Keratinocyte (primary cell): Measurements from ENCODE around the gene MED26.

Experiments
- EZH2 ChIP-seq: IDR thresholded peaks from one replicate; pipeline ENCODE4 v1.6.1; 2012; ENCODE audit warnings: inconsistent platforms, mild to moderate bottlenecking, low read length, moderate library complexity
- TF ChIP-seq, protein P1 (sequence below), 3 experiments: IDR thresholded peaks in 1 of 3; conservative IDR thresholded peaks in 1 of 3; optimal IDR thresholded peaks in 1 of 3; 2 replicates in 2 of 3; 3 replicates in 1 of 3; pipeline versions ENCODE3 to v1.5.1; 2011; ENCODE audit warnings: low read length in 3 of 3, mild to moderate bottlenecking in 3 of 3, moderate library complexity in 2 of 3, control low read depth in 1 of 3, inconsistent platforms in 1 of 3; ENCODE audit not compliant: insufficient read depth in 2 of 3; ENCODE audit errors: extremely low read depth in 1 of 3

DNA sequence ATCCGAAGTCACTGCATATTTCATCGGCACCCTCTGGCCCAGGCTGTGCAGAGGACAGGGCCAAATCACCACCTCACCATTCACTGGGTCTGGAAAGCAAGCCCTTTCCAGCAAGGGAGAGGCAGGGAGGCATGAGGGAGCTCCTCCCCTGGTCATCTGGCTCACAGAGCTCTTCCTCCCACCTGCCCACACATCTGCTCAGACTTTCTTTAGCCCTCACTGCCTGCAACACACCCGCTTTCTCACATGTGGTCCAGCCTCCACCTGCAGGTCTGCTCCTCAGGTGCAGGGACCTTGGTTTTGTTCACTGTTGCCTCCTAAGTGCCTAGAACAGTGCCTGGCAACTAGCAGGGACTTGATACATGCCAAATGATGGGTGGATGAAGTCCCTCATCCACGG, 34.8 kb downstream of the MED26 start:
- TF ChIP-seq, protein P1, sequence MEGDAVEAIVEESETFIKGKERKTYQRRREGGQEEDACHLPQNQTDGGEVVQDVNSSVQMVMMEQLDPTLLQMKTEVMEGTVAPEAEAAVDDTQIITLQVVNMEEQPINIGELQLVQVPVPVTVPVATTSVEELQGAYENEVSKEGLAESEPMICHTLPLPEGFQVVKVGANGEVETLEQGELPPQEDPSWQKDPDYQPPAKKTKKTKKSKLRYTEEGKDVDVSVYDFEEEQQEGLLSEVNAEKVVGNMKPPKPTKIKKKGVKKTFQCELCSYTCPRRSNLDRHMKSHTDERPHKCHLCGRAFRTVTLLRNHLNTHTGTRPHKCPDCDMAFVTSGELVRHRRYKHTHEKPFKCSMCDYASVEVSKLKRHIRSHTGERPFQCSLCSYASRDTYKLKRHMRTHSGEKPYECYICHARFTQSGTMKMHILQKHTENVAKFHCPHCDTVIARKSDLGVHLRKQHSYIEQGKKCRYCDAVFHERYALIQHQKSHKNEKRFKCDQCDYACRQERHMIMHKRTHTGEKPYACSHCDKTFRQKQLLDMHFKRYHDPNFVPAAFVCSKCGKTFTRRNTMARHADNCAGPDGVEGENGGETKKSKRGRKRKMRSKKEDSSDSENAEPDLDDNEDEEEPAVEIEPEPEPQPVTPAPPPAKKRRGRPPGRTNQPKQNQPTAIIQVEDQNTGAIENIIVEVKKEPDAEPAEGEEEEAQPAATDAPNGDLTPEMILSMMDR (optimal IDR thresholded peaks at IDR 0.05 in 1 of 3, IDR thresholded peaks at IDR 0.05 in 1 of 3, conservative IDR thresholded peaks at IDR 0.05 in 1 of 3; ENCODE audit: extremely low read depth in 1 of 3, insufficient read depth in 2 of 3, low read length in 3 of 3) = no peak
- no peak for TF ChIP-seq EZH2
